HG03135 (cell line): ENCODE results near the gene METRNL.

ENCODE experiments used
- ATAC-seq: cut with Tn5 transposase; IDR thresholded peaks from one replicate; pipeline ENCODE4 v1.9.1; 2021; ENCODE audit warnings: mild to moderate bottlenecking, moderate library complexity; ENCODE audit not compliant: unreplicated experiment

METRNL gene

GRCh38 chr17:83103943-83104311, 24.5 kb downstream of the METRNL start:
- no peak for ATAC-seq

- ATAC-seq = no peak
These were observed 25.4 kb downstream of the METRNL start for GRCh38 chr17:83104577-83105505.

- ATAC-seq = no peak
These were observed 26.1 kb downstream of the METRNL start for GRCh38 chr17:83105512-83105911.

- ATAC-seq = no peak
These were observed 26.7 kb downstream of the METRNL start for GRCh38 chr17:83106056-83106588.

GRCh38 chr17:83106913-83107655, 27.7 kb downstream of the METRNL start:
- no peak for ATAC-seq

- no peak for ATAC-seq
These were observed 28.2 kb downstream of the METRNL start for GRCh38 chr17:83107656-83108048.

- no peak for ATAC-seq
These were observed 29.3 kb downstream of the METRNL start for GRCh38 chr17:83108709-83109108.

- ATAC-seq = no peak
These were observed 30.0 kb downstream of the METRNL start for GRCh38 chr17:83109386-83109785.

GRCh38 chr17:83109793-83110645, 30.6 kb downstream of the METRNL start:
- ATAC-seq = no peak

GRCh38 chr17:83110735-83111134, 31.3 kb downstream of the METRNL start:
- ATAC-seq = no peak

- no peak for ATAC-seq
These were observed 32.3 kb downstream of the METRNL start for GRCh38 chr17:83111516-83112282.

- no peak for ATAC-seq
These were observed 34.0 kb downstream of the METRNL start for GRCh38 chr17:83113381-83113780.

GRCh38 chr17:83113792-83114191, 34.4 kb downstream of the METRNL start:
- no peak for ATAC-seq

- ATAC-seq = no peak
These were observed 35.3 kb downstream of the METRNL start for GRCh38 chr17:83114706-83115105.

GRCh38 chr17:83115202-83115651, 35.8 kb downstream of the METRNL start:
- no peak for ATAC-seq

GRCh38 chr17:83115832-83116231, 36.4 kb downstream of the METRNL start:
- ATAC-seq = no peak

- ATAC-seq = no peak
These were observed 36.9 kb downstream of the METRNL start for GRCh38 chr17:83116311-83116771.

- no peak for ATAC-seq
These were observed 37.6 kb downstream of the METRNL start for GRCh38 chr17:83116783-83117555.

GRCh38 chr17:83117583-83117982, 38.2 kb downstream of the METRNL start:
- no peak for ATAC-seq
